HEK293T (cell line): Measurements from ENCODE around the gene ZMYND15.

Experiments
- CTCF ChIA-PET: fragments of 350-600 bp; formaldehyde crosslinking; extraction: SDS; loops from one replicate; lab custom pipeline; 2021; ENCODE audit warnings: antibody characterized with exemption, inconsistent platforms; lab: Yijun Ruan, JAX
- POLR2A ChIA-PET: fragments of 350-600 bp; formaldehyde crosslinking; extraction: SDS; loops from one replicate; lab custom pipeline; 2020; ENCODE audit warnings: antibody characterized with exemption, inconsistent platforms; lab: Yijun Ruan, JAX
- DNase-seq: peaks from one replicate; pipeline ENCODE4 v3.0.0; 2012; ENCODE audit warnings: mixed read lengths; ENCODE audit errors: extremely low spot score
- ARNT ChIP-seq: fragments of 450-650 bp; IDR thresholded peaks from 2 replicates; pipeline ENCODE4 v1.6.1; 2017; ENCODE audit warnings: mild to moderate bottlenecking
- BHLHE40 ChIP-seq: fragments of 450-650 bp; IDR thresholded peaks from 2 replicates; pipeline ENCODE4 v1.6.1; 2016; ENCODE audit warnings: mild to moderate bottlenecking, moderate library complexity, borderline replicate concordance
- CTBP1 ChIP-seq: fragments of 450-650 bp; IDR thresholded peaks from 2 replicates; pipeline ENCODE4 v1.6.1; 2016; ENCODE audit warnings: borderline replicate concordance
- ELF4 ChIP-seq: fragments of 450-650 bp; IDR thresholded peaks from 2 replicates; pipeline ENCODE4 v1.6.1; 2017; ENCODE audit warnings: antibody characterized with exemption
- FOXA1 ChIP-seq: fragments of 450-650 bp; IDR thresholded peaks from 2 replicates; pipeline ENCODE4 v1.6.1; 2016; ENCODE audit warnings: mild to moderate bottlenecking
- FOXK2 ChIP-seq: fragments of 450-650 bp; IDR thresholded peaks from 2 replicates; pipeline ENCODE4 v1.6.1; 2016; ENCODE audit warnings: mild to moderate bottlenecking
- FOXM1 ChIP-seq: fragments of 450-650 bp; IDR thresholded peaks from 2 replicates; pipeline ENCODE4 v1.6.1; 2017; ENCODE audit warnings: mild to moderate bottlenecking, borderline replicate concordance
- HDGF ChIP-seq: fragments of 450-650 bp; IDR thresholded peaks from 2 replicates; pipeline ENCODE4 v1.6.1; 2017; ENCODE audit warnings: antibody characterized with exemption, borderline replicate concordance
- L3MBTL2 ChIP-seq: fragments of 450-650 bp; conservative IDR thresholded peaks from 2 replicates; pipeline ENCODE4 v1.6.1; 2016; ENCODE audit warnings: mild to moderate bottlenecking
- LEF1 ChIP-seq: fragments of 450-650 bp; IDR thresholded peaks from 2 replicates; pipeline ENCODE4 v1.6.1; 2017; ENCODE audit warnings: mild to moderate bottlenecking, borderline replicate concordance
- NFRKB ChIP-seq: fragments of 450-650 bp; IDR thresholded peaks from 2 replicates; pipeline ENCODE4 v1.6.1; 2016; ENCODE audit warnings: mild to moderate bottlenecking, moderate library complexity
- SP1 ChIP-seq: fragments of 450-650 bp; IDR thresholded peaks from 2 replicates; pipeline ENCODE4 v1.6.1; 2017
- SUZ12 ChIP-seq: fragments of 450-650 bp; IDR thresholded peaks from 2 replicates; pipeline ENCODE4 v1.6.1; 2016; ENCODE audit warnings: mild to moderate bottlenecking
- TARDBP ChIP-seq: fragments of 450-650 bp; IDR thresholded peaks from 2 replicates; pipeline ENCODE4 v1.6.1; 2016
- ZNF384 ChIP-seq: fragments of 450-650 bp; IDR thresholded peaks from 2 replicates; pipeline ENCODE4 v1.6.1; 2016
- TF ChIP-seq, protein P1 (sequence below): fragments of 450-650 bp; IDR thresholded peaks from 2 replicates; pipeline ENCODE4 v1.6.1; 2016

The ZMYND15 gene

DNA sequence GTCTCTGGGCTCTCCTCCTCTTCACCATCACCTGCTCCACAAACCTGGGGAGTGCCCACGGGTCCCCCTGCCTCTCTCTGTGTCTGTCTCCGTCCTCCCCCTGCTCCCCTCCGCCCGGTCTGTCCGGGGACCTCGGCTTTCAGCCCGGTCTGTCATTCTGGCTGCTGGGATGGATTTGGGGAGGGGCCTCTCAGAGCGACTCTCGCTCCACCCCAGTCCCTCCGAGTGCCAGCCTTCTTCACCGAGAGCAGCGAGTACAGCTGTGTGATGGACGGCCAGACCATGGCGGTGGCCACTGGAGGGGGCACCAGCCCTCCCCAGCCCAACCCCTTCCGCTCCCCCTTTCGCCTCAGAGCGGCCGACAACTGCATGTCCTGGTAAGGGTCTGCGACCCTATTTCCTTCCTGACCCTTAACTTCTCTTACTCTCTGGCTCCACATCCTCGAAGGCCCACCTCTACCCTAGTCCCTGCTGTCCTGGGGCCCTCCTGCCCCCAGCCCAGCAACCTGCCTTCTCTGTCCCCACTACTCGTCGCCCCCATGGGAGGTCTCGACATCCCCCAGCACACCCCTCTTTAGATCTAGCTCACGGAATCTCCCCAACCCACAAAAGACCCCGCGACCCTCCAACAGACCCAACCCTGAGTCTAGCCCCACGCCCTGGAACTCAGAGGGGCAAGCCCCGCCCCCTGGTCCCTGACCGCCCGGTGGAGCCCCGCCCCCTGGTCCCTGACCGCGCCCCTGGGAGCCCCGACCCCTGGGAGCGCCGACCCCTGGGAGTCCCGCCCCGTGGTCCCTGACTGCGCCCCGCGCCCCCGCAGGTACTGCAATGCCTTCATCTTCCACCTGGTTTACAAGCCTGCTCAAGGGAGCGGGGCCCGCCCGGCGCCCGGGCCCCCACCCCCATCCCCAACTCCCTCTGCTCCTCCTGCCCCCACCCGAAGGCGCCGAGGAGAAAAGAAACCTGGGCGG, 5.7 kb downstream of the ZMYND15 start:
- TF ChIP-seq FOXA1 (no peak), ELF4 (no peak), FOXM1 (no peak), HDGF (no peak), CTBP1 (no peak), NFRKB (no peak), LEF1 (no peak), L3MBTL2 (no peak), SUZ12 (no peak), SP1 (no peak), FOXK2 (no peak), BHLHE40 (no peak), ZNF384 (no peak), ARNT (no peak), TARDBP (no peak)
- TF ChIP-seq, protein P1, sequence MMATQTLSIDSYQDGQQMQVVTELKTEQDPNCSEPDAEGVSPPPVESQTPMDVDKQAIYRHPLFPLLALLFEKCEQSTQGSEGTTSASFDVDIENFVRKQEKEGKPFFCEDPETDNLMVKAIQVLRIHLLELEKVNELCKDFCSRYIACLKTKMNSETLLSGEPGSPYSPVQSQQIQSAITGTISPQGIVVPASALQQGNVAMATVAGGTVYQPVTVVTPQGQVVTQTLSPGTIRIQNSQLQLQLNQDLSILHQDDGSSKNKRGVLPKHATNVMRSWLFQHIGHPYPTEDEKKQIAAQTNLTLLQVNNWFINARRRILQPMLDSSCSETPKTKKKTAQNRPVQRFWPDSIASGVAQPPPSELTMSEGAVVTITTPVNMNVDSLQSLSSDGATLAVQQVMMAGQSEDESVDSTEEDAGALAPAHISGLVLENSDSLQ, result no peak
- ChIA-PET CTCF (no interaction called here), POLR2A (no interaction called here)
- no peak for DNase-seq

DNA sequence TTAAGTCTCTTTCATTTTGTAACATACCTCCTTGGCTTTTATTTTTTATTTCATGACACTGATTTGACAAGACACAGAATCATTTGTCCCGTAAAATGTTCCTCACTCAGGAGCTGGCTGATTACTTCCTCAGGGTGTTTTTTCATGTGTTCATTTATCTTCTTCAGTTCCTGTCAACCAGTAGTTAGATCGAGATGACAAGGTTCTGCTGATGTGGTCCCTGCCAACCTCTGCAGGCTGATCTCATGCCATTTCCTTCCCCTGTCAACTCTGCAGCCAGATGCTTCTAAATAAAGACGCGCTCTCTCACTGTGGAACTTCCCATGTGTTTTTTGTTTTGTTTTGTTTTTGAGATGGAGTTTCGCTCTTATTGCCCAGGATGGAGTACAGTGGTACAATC, 8.2 kb downstream of the ZMYND15 start:
- no peak for DNase-seq
- CTCF ChIA-PET, result no interaction called here

DNA sequence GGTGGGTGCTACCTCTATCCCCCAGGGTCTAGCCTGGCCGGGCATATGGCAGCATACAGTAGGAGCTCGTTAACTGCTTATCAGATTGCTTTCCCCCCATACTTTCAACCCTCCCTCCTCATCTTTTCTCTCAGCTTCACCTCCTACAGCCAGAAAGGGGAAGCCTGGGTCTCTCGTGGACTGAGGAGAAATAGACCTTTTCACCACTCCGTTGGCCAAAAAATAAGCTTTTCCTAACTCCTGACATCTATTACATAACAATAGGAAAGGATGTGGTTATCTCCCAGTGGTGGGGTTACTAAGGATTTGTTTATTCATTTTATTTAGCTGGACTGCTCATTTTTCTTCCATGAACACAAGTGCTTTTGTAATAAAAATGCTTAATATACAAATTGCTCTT, 9.1 kb downstream of the ZMYND15 start:
- TF ChIP-seq SUZ12, result no peak
- no peak for TF ChIP-seq ELF4
- TF ChIP-seq, protein P1, result no peak
- TF ChIP-seq ARNT, result no peak
- no peak for TF ChIP-seq FOXK2
- TF ChIP-seq CTBP1, result no peak
- TF ChIP-seq FOXA1, result no peak
- no peak for TF ChIP-seq TARDBP
- TF ChIP-seq FOXM1, result no peak
- no peak for TF ChIP-seq L3MBTL2
- TF ChIP-seq LEF1, result no peak
- TF ChIP-seq NFRKB, result no peak
- TF ChIP-seq HDGF, result no peak
- no peak for DNase-seq
- CTCF ChIA-PET, result interaction anchor here (0.7 kb wide), 1 partner anchor 77 kb away, joined by 3 read pairs; no protein-coding TSS in a partner anchor
- POLR2A ChIA-PET, result interaction anchor here (0.7 kb wide), 2 partner anchors 18 to 47 kb away, joined by 3 read pairs; partner anchors contain the start of gene PSMB6

More for the DNA sequence above, 8.2 kb downstream of the ZMYND15 start:
- TF ChIP-seq ARNT (no peak), FOXK2 (no peak), L3MBTL2 (no peak), ZNF384 (no peak), HDGF (no peak), SP1 (no peak), ELF4 (no peak), BHLHE40 (no peak), NFRKB (no peak), CTBP1 (no peak), LEF1 (no peak), FOXA1 (no peak), TARDBP (no peak)
- TF ChIP-seq, protein P1, result no peak
- POLR2A ChIA-PET, result no interaction called here

DNA sequence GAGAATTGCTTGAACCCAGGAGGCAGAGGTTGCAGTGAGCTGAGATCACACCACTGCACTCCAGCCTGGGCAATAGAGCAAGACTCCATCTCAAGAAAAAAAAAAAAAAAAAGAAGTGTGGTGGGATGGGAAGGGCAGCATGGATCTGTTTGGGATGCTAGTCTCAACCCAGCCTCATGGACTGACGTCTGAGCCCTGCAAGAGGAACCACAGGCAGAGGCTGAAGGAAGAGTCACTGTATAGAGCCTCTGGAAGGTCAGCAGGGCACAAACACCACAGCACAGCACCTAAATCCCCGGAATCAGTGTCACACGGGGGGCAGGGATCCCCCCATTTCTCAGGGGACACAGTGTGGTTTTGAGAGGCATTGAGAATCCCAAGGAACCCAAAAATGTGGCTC, 11.0 kb downstream of the ZMYND15 start:
- DNase-seq, result no peak
- POLR2A ChIA-PET, result no interaction called here
- CTCF ChIA-PET, result no interaction called here
- TF ChIP-seq LEF1 (no peak), NFRKB (no peak), L3MBTL2 (no peak), FOXA1 (no peak), ARNT (no peak), ELF4 (no peak), BHLHE40 (no peak), CTBP1 (no peak), SUZ12 (no peak), SP1 (no peak), HDGF (no peak), ZNF384 (no peak), FOXM1 (no peak), FOXK2 (no peak), TARDBP (no peak)
- TF ChIP-seq, protein P1, result no peak

DNA sequence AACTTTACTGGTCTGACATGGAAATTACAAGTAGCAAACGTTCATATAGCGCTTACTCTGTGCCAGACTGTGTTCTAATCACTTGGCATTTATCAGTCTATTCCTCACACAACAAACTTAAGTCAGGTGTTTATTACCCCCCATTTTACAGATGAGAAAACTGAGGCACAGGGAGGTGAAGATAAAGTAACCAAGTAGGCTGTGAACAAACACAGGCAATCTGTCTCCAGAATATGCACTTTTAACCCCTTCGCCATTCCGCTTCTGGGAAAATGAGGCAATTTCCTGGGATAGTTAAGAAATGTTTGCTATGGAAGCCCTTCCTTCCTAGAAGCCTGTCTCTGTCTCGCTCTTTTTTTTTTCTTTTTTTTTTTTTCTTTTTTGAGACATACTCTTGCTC, 12.3 kb downstream of the ZMYND15 start:
- POLR2A ChIA-PET, result no interaction called here
- DNase-seq, result no peak
- TF ChIP-seq LEF1 (no peak), SP1 (no peak), ZNF384 (no peak), SUZ12 (no peak)
- CTCF ChIA-PET, result no interaction called here
